Mesothelial cell of epicardium (in vitro differentiated cells): Measurements from ENCODE around the gene ATRNL1. TPM values are rescaled to one million over a fixed set of nuclear protein-coding genes. Genes with fewer than 3 reads are reported as not detected.

ENCODE experiments used
- DNase-seq, 2 experiments: peaks; one replicate each; pipeline ENCODE4 v3.0.0; 2021; ENCODE audit warnings: low spot score in 2 of 2; ENCODE audit not compliant: unreplicated experiment in 2 of 2
- H3K27ac Mint-ChIP-seq: 2 replicates; pipeline ENCODE4 v1.8.0; 2021; ENCODE audit warnings: mixed read lengths
- H3K27me3 Mint-ChIP-seq: 2 replicates; pipeline ENCODE4 v1.8.0; 2021; ENCODE audit warnings: low read depth, mixed read lengths
- H3K36me3 Mint-ChIP-seq: 2 replicates; pipeline ENCODE4 v1.8.0; 2021; ENCODE audit warnings: mixed read lengths
- H3K4me1 Mint-ChIP-seq: 2 replicates; pipeline ENCODE4 v1.8.0; 2021; ENCODE audit warnings: mixed read lengths
- H3K4me3 Mint-ChIP-seq: 2 replicates; pipeline ENCODE4 v1.8.0; 2021; ENCODE audit warnings: mild to moderate bottlenecking, moderate library complexity, mixed read lengths
- H3K9me3 Mint-ChIP-seq: 2 replicates; pipeline ENCODE4 v1.8.0; 2021; ENCODE audit warnings: mixed read lengths
- CTCF ChIP-seq: fragments of 200-600 bp; sonication (generic); IDR thresholded peaks from one replicate; pipeline ENCODE4 v1.5.0; 2021; ENCODE audit warnings: antibody characterized with exemption; ENCODE audit not compliant: unreplicated experiment
- total RNA-seq: library from RNA; stranded (reverse); gene quantifications from 3 replicates; pipeline ENCODE4 v1.2.1, GENCODE V29; 2021

Gene ATRNL1
- total RNA-seq, 1 donor from 2014 or later = 39.6 TPM

GRCh38 chr10:115850666-115851065 lies 757.5 kb downstream of the ATRNL1 start:
- Mint-ChIP-seq H3K4me3 (no peak overlapping the region), H3K4me1 (peaks cover 59% of the 10 kb centered on the region), H3K27me3 (no peaks in the 10 kb centered on the region), H3K36me3 (no peaks in the 10 kb centered on the region), H3K9me3 (peaks cover 3% of the 10 kb centered on the region), H3K27ac (no peak overlapping the region)
- no peak for TF ChIP-seq CTCF
- no peak for DNase-seq

- Mint-ChIP-seq H3K4me3 (no peak overlapping the region), H3K27me3 (no peaks in the 10 kb centered on the region), H3K36me3 (no peaks in the 10 kb centered on the region), H3K4me1 (peaks cover 51% of the 10 kb centered on the region), H3K27ac (no peak overlapping the region), H3K9me3 (peaks cover 3% of the 10 kb centered on the region)
- no peak for DNase-seq
- no peak for TF ChIP-seq CTCF
Measured at GRCh38 chr10:115851695-115852094, 758.5 kb downstream of the ATRNL1 start.

GRCh38 chr10:115854740-115855435 lies 761.7 kb downstream of the ATRNL1 start:
- peaks cover 3% of the 10 kb centered on the region for H3K36me3 Mint-ChIP-seq
- H3K9me3 Mint-ChIP-seq = peaks cover 4% of the 10 kb centered on the region
- H3K27ac Mint-ChIP-seq = peak overlapping the region; percentile 84
- no peak overlapping the region for H3K4me3 Mint-ChIP-seq
- DNase-seq = no peak
- H3K4me1 Mint-ChIP-seq = peaks cover 28% of the 10 kb centered on the region
- TF ChIP-seq CTCF = no peak
- no peaks in the 10 kb centered on the region for H3K27me3 Mint-ChIP-seq

- no peak for TF ChIP-seq CTCF
- no peak for DNase-seq
- peaks cover 3% of the 10 kb centered on the region for H3K36me3 Mint-ChIP-seq
- peaks cover 4% of the 10 kb centered on the region for H3K9me3 Mint-ChIP-seq
- H3K27ac Mint-ChIP-seq = no peak overlapping the region
- H3K4me1 Mint-ChIP-seq = peaks cover 28% of the 10 kb centered on the region
- H3K4me3 Mint-ChIP-seq = no peak overlapping the region
- H3K27me3 Mint-ChIP-seq = no peaks in the 10 kb centered on the region
Measured at GRCh38 chr10:115856580-115856979, 763.4 kb downstream of the ATRNL1 start.

- H3K27ac Mint-ChIP-seq = no peak overlapping the region
- DNase-seq = no peak
- H3K36me3 Mint-ChIP-seq = peaks cover 3% of the 10 kb centered on the region
- H3K4me3 Mint-ChIP-seq = no peak overlapping the region
- peaks cover 4% of the 10 kb centered on the region for H3K9me3 Mint-ChIP-seq
- H3K4me1 Mint-ChIP-seq = peaks cover 23% of the 10 kb centered on the region
- no peaks in the 10 kb centered on the region for H3K27me3 Mint-ChIP-seq
- TF ChIP-seq CTCF = no peak
Measured at GRCh38 chr10:115857856-115858255, 764.7 kb downstream of the ATRNL1 start.
